SKM-1 treated with dmso at 0.1 percent for 144 hours (cell line): ENCODE results near the gene SUGCT.
"Not testable (repeated sequence)": the region's sequence is repeated elsewhere in the genome, so short reads cannot be mapped to it uniquely, and the experiment has no call there.

Experiments
- DNase-seq: peaks from one replicate; lab custom pipeline; 2025; ENCODE audit not compliant: unreplicated experiment; lab: John Stamatoyannopoulos, UW

Gene SUGCT

GRCh38 chr7:40244226-40244625 is 109.4 kb downstream of the SUGCT start:
- DNase-seq = no peak

- DNase-seq = no peak
Measured at GRCh38 chr7:40248681-40249080, 113.9 kb downstream of the SUGCT start.

- DNase-seq = not testable (repeated sequence)
Measured at GRCh38 chr7:40253444-40253843, 118.6 kb downstream of the SUGCT start.

DNA sequence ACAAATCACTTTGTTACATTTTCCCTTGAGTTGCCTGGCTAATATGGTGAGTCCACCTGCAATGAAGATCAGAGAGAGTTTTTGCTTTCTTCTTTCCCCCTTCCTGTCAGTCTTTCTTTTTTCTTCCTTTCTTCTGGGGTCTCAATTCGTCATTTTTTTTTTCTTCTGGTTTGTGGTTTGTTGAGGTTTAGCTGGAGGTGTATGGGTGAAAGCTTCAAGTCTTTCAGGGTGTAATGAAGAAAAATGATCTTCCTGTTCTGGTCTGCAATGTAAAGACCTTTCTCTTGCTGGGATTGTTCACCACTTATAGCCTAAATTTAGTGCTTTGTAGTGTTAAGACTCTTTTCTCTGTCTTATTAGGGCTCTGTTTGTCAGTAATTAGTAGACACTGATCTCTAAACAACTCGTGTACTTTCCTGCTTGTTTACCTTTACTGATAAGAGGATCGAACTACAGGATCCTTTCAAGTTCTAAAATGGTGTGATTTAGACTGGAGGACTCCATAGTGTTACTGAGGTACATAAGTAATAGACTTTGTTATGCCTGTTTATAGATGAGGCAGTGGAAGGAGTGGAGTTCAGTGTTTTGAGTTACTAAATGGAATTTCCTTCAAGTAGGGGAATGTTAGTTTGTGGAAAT is 129.1 kb downstream of the SUGCT start:
- no peak for DNase-seq

DNA sequence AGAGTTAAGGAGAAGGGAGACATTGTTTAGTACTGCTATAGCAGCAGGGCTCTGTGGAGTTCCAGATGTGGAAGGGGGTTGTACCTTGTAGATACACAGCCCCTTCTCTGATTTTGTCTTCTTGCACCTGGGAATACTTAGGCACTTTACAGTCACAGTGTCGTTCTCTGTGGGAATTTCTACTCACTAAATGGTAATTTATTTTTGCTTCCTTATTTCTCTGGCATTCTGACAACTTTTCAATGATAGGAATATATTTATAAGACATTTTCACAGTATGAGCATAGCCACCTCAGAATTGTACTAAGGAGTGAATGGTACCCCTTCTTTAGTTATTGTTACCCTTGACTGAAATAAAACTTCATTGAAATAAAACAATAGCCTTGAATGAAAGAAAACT is 132.8 kb downstream of the SUGCT start:
- DNase-seq = no peak

DNA sequence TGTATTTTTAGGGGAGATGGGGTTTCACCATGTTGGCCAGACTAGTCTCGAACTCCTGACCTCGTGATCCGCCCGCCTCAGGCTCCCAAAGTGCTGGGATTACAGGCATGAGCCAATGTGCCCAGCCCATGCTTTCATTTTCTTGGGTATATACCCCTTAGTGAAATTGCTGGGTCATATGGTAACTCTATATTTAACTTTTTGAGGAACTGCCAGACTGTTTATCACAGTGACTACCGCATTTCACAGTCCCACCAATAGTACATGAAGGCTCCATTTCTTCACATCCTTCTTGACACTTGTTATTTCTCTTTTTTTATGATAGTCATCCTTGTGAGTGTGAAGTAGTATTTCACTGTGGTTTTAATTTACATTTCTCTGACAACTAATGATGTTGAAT is 134.0 kb downstream of the SUGCT start:
- DNase-seq = peak; percentile 97

DNA sequence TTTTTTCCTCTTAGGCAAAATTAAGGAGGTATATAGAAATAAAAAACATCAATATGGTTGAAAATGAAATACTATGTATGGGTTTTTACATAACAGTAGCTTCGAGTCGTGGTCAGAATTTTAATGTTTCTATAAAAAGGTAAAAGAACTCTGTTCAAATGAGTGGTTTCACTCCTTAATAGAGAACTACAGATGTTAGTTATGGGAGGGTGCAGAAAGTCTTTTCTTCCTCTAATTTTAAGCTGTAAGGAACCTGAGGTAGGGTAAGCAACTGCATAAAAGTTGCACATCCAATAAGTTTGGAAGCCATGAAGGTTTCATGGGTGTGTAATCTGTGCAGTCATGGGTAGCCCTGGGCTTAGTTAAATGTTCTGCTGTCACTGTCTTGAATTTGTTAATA is 141.3 kb downstream of the SUGCT start:
- no peak for DNase-seq

- no peak for DNase-seq
Measured at GRCh38 chr7:40279991-40280390, 145.2 kb downstream of the SUGCT start.

- no peak for DNase-seq
Measured at GRCh38 chr7:40282858-40283257, 148.1 kb downstream of the SUGCT start.

- no peak for DNase-seq
Measured at GRCh38 chr7:40283391-40283790, 148.6 kb downstream of the SUGCT start.

DNA sequence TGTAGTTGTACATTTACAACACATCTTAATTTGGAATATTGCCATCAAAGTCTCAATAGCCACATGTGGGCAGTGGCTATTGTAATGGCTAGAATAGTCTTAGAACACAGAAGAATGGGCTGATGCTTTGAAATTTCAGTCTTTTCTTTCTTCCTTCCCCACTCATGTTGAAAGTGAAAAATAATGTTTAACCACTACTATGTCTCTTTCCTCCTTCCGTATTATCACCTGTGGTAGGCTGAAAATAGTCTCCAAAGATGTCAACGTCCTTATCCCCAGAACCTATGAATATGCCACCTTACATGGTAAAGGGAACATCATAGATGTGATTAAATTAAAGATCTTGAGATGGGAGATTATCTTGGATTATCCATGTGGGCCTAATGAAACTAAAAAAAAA is 154.0 kb downstream of the SUGCT start:
- DNase-seq = no peak

- no peak for DNase-seq
Measured at GRCh38 chr7:40297741-40298311, 163.0 kb downstream of the SUGCT start.

- DNase-seq = no peak
Measured at GRCh38 chr7:40298421-40298820, 163.6 kb downstream of the SUGCT start.

DNA sequence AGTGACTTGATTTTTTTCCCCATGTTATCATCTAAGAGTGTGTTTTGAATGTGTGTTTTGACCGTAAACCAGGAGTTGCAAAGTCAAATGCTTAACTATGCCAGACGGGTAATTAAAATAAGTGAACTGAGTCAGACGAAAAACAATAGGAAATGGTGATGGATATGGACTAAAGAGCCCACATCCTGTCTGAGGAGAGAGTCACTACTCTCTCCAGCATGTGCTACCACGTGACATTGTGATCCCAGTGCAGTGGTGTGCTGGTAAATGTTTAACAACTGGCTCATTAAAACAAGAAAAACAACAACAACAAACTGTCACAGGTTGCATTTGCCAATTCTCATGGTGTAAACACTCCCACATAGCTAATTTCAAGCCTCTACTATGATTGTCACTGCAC is 164.3 kb downstream of the SUGCT start:
- DNase-seq = no peak

DNA sequence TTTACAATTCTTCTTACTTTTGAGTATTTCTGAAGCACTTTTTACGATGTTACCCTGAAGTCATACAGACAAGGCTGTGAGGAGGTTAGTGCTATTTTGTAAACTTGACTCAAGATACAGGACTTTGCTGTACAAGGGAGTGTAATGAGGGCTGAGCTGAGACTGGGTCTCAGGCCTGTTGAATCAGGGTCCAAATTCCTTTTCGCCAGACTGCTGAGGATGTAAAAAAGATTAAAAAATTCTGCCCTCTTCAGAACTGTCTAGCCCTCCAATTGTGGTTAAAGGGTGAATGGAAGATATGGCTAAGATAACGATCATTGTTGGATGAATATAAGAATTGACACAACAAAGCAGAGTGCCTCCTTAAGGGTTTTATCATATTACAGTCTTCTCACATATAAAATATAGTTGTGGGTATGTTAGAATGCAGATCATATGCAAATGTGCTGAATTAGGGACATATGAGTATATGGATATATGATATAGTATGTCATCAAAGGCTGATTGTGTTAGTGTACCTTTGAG is 165.4 kb downstream of the SUGCT start:
- DNase-seq = no peak

GRCh38 chr7:40301486-40302068 is 166.8 kb downstream of the SUGCT start:
- no peak for DNase-seq

DNA sequence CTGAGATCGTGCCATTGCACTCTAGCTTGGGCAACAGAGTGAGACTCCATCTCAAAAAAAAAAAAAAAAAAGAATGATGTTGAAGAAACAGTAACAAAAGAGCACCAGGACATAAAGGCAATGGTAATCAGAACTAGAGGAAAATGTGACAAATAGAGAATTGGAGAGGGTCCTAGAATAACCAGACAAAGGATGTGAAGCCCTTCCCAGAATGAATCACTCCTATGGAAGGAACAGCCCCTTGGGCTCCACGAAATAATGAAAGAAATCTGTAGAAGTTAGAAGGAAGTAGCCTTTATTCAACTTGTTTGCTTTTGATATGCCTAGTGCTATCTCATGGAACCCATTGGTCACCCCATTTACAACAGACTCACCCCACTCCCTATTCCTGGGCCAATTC is 169.2 kb downstream of the SUGCT start:
- no peak for DNase-seq

DNA sequence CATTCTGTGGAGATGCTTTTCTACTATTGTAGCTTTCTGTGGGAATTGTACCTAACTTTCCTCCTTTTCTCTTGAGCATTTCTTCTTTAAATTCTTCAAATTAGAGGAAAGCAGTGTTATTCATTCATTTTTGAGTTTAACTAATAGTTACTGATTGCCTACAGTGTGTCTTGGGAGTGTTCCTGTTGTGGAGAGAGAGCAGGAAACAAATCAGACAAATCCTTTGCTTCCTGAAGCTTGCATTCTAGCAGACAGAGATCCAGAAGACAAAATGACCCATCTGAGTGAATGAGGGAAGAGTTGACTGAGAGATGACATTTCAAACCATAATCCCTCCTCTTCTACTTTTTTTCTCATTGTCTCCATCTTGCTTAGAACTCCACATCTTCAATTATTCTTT is 170.4 kb downstream of the SUGCT start:
- DNase-seq = no peak

DNA sequence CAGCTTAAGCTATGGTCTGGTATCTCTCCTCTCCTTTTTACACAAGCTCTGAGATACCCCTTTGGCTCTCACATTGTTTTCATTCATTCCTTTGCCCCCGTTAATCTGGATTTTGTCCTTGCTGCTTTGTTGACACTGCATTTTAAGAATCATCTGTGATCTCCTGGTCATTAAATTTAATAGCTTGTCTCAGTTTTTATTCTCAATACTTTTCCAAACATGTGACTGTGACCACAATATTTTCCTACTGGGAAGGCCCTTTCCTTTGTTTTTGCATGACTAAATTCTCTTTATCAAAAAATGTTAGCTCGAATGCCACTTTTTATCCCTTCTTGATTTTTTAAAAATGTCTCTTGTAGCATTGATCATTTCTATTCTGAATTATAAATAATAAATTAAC is 171.2 kb downstream of the SUGCT start:
- no peak for DNase-seq

DNA sequence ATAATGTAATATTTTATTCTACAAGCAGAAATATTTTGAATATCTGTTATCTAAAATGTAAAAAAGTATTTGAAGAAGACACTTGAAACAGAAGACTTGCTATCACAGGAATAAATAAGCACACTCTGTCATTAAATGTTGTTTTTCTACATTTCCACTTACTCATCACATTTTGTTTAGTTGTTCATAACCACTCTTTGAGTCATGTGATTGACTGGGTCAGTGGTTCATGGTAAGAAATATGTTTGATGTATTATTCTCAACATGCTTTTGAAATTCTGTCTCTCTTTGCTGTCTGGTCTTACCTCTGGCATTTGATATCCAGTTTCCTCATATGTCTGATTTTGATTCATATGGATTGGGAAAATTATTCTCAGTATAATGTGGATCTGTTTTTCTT is 171.8 kb downstream of the SUGCT start:
- DNase-seq = no peak

- no peak for DNase-seq
Measured at GRCh38 chr7:40310258-40310657, 175.5 kb downstream of the SUGCT start.

GRCh38 chr7:40311307-40311706 is 176.5 kb downstream of the SUGCT start:
- DNase-seq = no peak

DNA sequence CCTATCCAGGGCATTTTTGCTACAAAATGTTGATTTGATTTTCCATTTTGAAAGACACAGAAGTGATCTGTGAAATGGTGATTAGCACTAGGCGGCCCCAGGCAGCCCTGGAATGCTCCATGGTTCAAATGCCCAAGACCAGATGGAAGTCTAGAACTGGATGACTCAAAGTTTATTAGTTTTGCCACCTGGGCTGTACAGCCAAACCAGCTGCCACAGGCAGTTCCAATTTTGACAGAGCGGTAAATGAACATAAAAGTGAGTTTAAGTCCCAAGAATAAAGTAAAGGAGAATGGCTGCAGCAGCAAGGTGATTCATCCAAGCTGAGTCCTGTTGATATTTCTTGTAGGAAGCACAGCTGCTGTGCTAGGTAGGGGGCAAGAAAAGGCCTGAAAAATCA is 180.5 kb downstream of the SUGCT start:
- no peak for DNase-seq
